ENCODE results near the gene SIPA1L3.
"Not testable (repeated sequence)": the region's sequence is repeated elsewhere in the genome, so short reads cannot be mapped to it uniquely, and the experiment has no call there.

The SIPA1L3 gene

DNA sequence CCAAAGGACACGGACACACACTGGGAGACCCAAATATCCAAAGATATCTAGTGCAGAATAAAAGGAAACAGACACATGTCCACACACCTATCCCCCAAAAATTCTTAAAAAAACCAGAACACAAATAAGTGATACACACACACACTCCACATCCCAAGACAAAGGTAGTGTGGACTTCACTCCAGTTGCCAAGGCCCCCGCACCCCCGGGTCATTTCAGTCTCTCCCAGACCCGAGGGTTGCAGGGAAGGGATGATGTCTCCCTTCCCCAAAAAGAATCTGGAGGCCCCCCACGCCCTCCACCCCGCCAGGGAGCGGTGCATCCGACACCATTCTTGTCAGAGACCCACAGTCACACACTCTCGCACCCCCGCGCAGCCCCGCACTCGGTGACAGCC, 316.6 kb downstream of the SIPA1L3 start:
- no peak for DNase-seq

DNA sequence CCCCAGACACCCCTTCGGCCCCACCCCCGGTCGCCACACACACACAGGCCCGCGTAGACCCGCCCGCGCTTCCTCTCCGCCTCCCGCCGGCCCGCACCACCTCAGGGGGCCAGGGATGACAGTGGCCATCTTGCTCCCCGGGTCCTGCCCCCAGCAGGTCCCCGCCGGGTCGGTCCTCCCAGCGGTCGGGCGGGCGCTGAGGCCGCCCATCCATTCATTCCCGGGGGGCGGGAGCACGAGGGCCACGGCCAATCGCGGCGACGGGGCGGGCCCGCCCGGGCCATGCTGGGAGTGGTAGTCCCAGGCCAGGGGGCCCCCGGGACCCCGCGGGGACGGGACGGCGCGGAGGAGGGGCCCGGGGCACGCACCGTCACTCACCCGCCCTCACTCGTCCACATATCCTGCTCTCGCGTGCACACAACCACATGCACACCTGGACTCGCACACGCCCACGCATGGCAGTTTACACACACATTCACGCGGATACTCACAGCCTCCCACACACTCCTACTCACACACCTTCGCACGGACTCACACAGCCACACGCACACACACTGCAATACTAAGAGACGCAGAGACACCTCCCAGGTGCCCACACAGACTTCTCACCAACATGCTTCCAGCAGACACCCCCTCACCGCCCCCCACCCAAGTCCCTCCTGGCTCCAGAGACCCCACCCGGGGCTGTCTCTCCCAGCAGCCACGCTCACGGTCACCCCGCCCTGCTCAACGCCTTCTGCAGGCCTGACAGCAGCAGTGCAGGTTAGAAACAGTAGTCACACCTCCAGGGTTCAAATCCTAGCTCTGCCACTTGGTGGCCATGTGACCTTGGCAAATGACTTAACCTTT, 317.2 kb downstream of the SIPA1L3 start, which contains the start of gene DPF1:
DPF1 (minus strand) TSS at position 209 of the 849 bp plus-strand sequence; CDS start at position 129, 80 bp downstream.
- DNase-seq = peak; percentile 55

DNA sequence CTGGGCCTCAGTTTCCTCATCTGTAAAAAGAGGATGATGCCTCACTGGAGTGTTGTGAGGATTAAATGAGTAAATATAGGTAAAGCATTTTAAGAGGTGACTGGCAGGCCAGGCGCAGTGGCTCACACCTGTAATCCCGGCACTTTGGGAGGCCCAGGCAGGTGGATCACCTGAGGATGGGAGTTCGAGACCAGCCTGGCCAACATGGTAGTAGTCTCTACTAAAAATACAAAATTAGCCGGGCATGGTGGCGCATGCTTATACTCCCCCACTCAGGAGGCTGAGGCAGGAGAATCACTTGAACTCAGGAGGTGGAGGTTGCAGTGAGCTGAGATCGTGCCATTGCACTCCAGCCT, 317.8 kb downstream of the SIPA1L3 start:
- DNase-seq = not testable (repeated sequence)

DNA sequence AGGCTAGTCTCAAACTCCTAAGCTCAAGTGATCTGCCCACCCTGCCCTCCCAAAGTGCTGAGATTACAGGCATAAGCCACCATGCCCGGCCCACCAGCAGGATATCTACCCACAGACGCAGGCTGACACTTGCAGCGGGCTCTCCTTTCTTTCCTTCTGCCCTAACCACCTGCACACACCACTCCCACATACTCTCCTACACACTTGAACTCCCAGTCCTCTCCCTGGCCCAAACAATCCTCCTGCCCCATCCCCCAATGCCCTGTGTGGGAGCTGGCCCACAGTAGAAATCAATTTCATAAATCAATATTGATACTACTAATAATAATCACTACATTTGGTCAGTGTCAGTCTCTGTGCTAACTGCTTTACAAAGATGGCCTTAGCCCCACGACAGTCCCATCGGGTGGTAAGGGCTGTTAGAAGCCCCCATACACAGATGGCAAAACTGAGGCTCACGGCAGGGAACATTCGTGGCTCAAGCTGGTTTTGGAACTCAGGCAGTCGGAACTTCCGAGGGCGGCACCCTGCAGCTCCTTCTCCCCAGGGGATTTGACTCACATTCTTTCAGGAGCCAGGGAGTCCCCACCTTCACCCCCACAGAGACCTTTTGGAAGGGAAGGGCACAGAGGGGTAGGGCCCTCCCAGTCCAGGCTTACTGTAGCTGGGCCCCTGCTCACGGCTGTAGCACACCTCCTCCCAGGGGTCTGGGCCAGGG, 320.4 kb downstream of the SIPA1L3 start:
- no peak for DNase-seq

DNA sequence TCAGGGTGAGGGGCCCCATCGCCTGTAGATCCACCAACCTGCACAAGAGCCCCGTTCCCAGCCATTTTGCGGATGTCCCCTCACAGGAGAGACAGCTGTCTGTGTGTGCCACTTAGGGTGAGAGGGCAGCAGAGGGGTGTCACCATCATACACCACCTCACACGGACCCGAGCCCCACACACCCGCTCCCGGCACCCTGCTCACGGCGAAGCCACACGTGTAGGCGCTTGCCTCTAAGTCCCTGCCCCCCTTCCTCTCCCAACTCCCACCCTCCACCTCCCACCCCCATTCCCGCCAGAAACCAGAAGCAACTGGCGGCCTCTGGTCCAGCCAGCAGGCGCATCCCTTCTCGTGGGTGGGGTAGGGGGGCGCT, 321.0 kb downstream of the SIPA1L3 start:
- no peak for DNase-seq

DNA sequence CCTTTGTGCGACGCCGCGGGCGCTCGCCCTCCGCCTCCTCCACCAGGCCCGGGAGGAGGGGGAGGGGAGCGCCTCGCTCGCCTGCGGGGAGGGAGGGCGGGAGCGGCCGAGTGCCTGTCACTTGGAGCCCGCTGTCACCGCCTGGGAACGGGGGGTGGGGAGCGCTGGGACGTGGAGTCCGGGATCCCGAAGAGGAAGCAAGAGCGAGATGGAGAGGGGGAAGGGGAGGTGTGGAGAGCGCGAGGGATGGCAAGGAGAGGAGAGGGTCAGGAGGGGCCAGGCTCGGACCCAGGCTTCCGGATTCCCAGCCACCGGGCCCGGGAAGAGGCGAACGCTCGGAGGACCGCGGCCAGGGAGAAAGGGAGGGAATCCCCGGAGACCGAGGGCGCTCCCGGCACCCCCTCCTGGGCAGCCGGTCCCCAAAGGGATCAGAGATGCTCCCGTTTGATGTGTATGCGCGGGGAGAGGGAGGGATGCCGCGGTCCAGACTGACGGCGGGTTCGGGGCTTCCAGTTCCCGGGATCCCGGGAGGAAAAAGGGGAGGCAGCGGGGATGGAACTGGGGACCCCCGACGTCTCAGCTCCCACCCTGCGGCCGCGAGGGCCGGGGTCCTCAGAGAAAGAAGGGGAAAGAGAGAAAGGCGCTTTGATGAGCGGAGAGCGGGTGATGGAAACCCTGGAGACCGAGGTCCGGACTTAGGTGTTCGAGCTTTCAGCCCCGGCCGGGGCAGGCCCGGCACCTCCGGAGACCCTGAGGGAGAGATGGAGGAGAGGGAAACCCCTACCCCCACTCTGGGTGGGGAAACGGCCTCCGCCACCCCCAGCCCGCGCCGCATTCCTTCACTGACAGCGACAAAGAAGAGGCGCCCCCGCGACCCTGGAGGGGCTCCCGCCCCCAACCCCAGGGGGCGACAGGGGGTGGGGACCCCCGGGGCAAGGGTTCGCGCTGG, 321.8 kb downstream of the SIPA1L3 start:
- no peak for DNase-seq

DNA sequence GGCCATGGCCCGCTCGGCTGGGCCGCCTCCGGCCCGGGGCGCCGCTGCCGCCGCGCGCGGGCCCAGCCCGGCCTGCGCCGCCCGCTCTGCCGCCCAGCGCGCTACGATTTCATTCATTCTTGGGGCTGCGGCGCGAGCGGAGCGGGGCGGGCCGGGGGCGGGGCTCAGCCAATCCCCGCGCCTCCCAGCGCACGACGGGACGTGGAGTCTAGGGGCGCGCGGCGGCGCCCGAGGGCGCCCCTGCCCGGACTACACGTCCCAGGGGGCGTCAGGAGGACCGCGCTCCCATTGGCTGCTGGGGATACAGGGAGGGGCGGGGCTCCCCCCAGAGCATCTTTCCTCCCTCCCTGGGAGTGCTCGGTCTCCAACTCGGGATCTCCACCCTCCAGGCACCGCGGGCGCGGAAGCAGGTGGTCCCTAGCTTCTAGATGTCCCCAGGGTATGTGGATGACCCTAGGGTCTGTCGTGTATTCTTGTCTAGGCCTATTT, 322.6 kb downstream of the SIPA1L3 start:
- DNase-seq = peak; percentile 63

DNA sequence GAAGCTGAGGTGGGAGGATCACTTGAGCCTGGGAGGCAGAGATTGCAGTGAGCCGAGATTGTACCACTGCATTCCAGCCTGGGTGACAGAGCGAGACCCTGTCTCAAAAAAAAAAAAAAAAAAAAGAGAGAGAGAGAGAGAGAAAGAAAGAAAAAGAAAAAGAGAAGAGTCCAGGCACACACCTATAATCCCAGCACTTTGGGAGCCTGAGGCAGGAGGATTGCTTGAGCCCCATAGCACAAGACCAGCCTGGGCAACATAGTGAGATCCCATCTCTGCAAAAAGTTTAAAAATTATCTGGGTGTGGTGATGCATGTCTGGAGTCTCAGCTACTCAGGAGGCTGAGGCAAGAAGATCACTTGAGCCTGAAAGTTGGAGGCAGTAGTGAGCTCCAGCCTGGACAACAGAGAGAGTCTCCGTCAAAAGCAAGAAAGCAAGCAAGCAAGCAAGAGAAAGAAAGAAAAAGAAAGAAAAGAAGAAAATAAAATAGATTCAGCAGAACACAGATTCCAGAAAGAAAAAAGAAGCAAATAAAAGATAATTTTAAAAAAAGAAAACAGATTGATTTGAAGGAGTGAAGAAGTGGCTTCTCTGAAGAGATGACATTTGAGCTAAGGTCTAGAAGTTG, 323.6 kb downstream of the SIPA1L3 start:
- DNase-seq = not testable (repeated sequence)

DNA sequence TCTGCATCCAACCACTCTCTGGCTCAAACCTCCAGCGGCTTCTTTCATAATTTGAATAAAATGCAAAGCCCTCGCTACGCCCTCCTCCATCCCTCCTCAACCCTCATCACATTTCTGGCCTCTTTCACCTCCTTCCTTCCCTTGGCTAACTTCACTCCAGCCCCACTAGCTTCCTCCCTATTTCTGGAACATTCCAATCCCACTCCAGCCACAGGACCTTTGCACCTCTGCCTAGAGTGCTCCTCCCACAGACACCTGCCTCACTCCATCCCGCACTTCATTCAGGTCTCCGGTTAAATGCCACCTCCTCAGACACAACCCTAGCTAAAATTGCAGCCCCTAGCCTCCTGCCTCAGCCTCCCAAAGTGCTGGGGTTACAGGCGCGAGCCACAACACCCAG, 324.9 kb downstream of the SIPA1L3 start:
- no peak for DNase-seq

DNA sequence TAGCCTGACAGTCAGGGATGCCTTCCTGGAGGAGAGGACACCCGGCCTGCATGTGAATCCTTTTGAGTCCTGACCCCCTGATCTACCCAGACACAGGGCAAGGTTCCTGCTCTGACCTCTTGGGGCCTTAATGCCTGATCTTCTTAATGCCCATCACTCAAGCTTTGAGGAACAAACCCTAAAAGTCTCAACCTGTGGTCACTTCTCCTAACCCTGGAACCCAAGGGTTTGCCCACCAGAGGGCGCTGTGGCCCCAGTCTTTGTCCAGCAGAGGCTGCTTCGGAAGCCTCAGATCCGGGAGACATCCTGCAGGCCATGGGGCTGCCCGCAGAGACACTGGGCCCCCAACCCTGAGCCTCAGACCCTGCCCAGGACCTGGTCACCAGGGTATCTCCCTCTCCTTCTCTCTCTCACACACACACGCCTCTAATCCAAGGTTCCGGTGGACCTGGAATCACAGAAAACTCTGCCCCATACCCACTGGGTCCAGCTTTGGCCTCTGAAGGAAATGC, 326.8 kb downstream of the SIPA1L3 start:
- DNase-seq = peak; percentile 73

DNA sequence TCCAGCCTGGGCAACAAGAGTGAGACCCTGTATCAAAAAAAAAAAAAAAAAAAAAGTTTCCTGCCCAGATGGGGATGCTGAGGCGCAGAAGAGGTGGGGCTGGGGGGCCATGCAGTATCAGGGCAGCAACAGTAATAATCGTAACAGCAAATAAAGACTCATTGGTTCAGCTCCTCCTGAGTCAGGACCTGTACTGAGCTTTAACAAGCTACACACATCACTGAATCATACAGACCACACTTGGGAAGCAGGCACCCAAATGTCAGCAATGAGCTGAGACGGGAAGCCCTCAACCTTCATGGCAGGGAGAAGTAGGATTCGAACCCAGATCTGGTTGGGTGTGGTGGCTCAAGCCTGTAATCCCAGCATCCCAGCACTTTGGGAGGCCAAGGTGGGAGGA, 327.6 kb downstream of the SIPA1L3 start:
- no peak for DNase-seq

DNA sequence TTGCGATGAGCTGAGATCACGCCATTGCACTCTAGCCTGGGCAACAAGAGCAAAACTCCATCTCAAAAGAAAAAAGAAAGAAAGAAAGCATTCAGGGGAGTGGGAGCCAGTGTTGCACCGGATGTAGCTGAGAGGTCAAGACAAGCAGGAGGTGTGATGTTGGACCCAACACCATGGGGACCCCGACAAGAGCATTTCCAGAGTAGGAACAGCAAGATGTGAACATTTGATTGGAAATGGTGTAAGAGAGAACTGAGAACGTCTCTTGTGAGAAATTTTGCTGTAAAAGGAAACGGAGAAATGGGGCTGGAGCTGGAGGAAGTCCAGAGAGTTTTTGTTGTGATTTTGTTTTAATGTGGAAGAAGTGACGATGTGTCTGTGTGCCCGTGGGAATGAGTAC, 332.8 kb downstream of the SIPA1L3 start:
- DNase-seq = no peak

DNA sequence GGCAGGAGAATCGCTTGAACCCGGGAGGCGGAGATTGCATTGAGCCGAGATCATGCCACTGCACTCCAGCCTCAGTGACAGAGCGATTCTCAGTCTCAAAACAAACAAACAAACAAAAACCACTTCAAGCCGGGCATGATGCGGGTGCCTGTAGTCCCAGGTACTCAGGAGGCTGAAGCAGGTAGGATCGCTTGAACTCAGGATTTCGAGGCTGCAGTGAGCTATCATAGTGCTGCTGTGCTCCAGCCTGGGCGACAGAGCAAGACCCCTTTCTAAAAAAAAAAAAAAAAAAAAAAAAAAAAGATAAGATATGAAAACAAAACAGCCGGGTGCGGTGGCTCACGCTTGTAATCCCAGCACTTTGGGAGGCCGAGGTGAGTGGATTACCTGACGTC, 336.3 kb downstream of the SIPA1L3 start:
- no peak for DNase-seq

DNA sequence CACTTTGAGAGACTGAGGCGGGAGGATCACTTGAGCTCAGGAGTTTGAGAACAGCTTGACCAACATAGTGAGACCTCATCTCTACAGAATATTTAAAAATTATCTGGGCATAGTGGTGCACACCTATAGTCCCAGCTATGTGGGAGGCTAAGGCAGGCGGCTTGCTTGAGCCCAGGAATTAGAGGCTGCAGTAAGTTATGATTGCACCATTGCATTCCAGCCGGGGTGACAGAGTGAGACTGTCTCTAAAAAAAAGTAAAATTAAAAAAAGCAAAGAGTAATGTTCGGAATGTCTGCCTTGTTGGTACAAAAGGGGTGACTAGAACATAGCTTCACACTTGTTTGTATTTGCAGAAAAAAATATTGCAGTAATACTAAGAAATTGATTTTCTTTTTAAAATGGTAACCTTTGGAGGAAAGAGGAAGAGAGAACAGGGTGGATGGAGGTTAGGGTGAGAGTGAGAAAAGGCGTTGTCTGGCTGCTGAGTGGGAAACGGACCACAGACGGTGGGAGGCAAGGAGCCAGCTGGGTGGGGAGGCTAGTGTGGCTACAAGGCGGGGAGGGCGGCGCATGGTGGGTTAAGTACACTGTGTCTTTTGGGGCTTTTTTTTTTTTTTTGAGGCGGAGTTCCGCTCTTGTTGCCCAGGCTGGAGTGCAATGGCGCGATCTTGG, 339.0 kb downstream of the SIPA1L3 start:
- no peak for DNase-seq

DNA sequence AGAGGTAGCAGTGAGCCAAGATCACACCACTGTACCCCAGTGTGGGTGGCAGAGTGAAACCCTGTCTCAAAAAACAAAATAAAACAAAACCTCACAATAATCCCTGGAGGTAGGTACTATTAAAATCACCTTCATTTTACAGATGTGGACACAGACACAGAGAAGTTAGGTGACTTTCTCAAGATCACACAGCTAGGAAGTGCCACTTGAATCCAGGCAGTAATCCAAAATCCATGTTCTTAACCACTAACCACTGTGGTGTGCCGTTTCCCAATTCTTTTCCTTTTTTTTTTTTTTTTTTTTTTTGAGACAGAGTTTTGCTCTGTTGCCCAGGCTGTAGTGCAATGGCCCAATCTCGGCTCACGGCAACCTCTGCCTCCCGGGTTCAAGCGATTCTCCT, 340.1 kb downstream of the SIPA1L3 start:
- DNase-seq = no peak

DNA sequence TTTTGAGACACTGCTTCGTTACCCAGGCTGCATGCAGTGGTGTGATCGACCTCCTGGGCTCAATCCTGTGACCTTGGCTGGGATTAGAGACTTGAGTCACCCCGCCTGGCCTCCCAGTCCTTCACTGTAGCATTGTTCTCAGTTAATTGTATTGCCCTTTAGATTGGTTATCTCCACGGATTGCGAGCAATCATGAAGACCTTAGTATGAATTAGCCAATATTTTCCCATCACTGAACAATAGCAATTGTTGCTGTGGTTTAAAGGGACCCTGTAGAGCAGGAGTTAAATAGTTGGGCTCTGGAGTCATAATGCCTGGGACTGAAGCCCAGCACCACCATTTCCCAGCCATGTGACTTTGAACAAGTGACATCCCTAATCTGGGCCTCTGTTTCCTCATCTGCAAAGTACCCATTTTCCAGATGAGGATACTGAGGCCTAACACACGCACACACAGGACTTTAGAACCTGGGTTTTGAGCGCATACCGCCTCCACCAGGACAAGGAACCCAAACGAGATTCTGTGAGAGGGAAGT, 340.8 kb downstream of the SIPA1L3 start:
- no peak for DNase-seq

DNA sequence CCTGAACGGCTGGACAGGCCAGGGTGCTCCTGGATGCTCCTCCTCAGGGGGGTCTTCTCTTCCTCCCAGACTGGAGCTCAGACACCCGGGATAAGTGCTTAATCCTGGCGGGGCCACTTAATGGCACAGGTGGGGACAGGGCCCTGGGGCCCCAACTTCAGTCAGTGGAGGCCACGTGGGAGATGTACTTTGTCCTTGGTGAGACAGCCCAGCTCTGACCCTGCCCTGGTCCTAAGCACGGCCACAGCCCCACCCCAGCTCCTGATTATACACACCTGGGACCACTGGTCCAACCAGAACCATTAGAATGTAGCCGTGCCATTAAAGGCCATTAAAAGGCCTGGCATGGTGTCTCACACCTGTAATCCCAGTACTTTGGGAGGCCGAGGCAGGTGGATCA, 341.4 kb downstream of the SIPA1L3 start:
- no peak for DNase-seq

DNA sequence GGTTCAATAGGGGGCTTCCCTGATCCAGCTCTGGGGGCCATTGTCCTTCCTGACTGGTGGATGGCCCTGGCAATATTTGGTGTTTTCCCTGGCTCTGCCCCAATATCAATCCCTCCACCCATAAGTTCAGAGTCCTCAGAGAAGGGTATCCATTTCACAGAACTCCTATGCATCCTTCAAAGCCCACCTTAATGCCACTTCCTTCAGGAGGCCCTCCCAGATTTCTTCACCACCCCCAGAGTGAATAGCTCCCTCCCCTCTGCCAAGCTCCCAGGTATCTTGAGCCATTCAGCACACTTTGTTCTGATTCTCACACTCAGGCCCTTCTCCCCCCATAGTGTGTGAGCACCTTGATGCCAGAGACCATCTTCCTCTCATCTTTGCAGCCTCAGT, 343.4 kb downstream of the SIPA1L3 start:
- DNase-seq = no peak

DNA sequence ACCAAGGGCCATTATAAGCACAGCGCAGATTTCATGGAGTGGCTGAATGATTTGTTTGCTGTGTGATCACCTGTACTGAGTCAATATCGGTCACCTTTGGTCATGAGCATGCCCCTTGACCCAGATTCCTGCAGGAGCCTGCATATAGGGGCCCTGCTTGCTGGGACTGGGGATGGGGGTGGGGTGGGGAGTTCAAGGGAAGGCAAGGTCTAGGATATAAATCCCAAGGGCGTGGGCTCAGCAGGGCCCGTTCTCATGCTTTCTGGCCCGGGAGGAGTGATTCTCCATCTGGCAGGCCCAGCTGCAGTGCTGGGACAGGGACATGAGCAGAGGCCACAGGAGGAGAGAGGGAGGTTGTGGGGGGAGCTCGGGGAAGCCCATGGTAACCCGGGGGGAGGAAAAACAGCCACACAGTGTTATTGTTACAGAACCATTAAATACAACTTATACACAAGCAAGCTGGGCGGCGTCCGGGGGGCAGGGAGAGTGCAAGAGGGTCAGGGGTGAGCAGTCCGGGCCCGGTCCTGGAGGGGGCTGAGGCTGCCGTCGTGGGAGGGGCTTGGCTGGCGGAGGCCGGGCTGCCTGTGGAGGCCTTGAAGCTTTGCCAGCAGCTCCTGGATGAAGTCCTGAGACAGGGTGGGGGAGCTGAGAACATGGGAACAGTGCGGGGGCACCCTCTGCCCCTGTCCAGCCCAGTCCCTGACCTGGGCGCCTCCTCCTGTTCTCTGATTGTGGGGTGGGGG, 344.0 kb downstream of the SIPA1L3 start:
- no peak for DNase-seq

DNA sequence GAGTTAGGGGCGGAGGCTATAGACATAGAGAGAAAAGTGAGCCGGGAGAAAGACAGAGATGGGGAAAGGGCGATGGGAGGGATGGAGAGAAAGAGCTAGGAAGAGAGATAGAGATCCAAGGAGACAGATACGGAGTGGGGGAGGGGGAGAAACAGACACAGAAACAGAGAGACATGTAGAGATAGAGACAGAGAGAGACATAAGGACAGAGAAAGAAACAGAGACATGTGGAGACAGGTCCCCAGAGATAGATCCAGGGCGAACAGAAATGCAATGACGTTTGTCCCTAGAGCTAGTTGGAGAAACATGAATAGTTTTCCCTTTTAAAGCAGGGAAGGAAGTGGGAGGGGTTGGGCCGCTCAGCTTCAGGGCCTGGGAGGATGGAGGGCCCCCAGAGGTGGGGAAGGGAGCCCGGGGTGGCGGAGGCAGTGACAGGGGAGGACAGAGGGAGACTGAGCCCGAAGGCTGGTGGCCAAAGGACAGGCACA, 344.6 kb downstream of the SIPA1L3 start:
- no peak for DNase-seq

DNA sequence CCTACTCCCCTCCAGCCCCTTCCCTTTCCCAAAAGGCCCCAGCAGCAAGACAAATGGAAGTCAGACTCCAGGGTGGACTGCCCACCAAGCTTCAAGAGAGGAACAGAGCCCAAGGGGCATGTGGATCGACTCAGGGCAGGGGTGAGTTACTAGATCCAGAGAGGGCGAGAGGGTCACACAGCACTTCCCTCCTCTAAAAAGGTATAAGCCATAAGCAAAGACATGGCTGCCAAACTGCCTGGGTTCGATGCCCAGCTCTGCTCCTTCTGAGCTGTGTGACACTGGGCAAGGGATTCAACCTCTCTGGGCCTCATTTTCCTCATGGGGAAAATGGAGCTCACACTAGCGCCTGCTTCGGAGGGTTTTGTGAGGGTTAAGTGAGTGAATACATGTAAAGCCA, 345.4 kb downstream of the SIPA1L3 start:
- DNase-seq = no peak
